Testis (tissue), 3 donors: ENCODE data around the gene KRTAP16-1. TPM values are rescaled to one million over a fixed set of nuclear protein-coding genes. Genes with fewer than 3 reads are reported as not detected.

Experiments
- DNase-seq: peaks from one replicate; pipeline ENCODE4 v3.0.0-alpha.2; 2019
- H3K27ac ChIP-seq, 2 donors: fragments of 200-600 bp; sonication (generic); one replicate each; pipeline ENCODE4 v1.5.1; 2019
- H3K27me3 ChIP-seq: fragments of 200-600 bp; sonication (generic); one replicate; pipeline ENCODE4 v1.5.1; 2019
- H3K36me3 ChIP-seq: fragments of 200-600 bp; sonication (generic); one replicate; pipeline ENCODE4 v1.5.1; 2017; ENCODE audit warnings: low read depth; ENCODE audit errors: missing control alignments
- H3K4me1 ChIP-seq: fragments of 200-600 bp; sonication (generic); one replicate; pipeline ENCODE4 v1.5.1; 2019
- H3K4me3 ChIP-seq, 2 donors: fragments of 200-600 bp; sonication (generic); one replicate each; pipeline ENCODE4 v1.5.1; 2017 to 2019
- H3K9me3 ChIP-seq: fragments of 200-600 bp; sonication (generic); one replicate; pipeline ENCODE4 v1.5.1; 2017
- CTCF ChIP-seq, 3 experiments: fragments of 450-650 bp in 2 of 3; fragments of 200-600 bp in 1 of 3; sonication (generic) in 1 of 3; IDR thresholded peaks; one replicate each; pipeline ENCODE4 v1.5.1; 2016 to 2019; ENCODE audit warnings: antibody characterized with exemption in 3 of 3, mild to moderate bottlenecking in 2 of 3, moderate library complexity in 1 of 3
- POLR2A ChIP-seq: fragments of 450-650 bp; IDR thresholded peaks from one replicate; pipeline ENCODE4 v1.6.1; 2017; ENCODE audit warnings: antibody characterized with exemption, mild to moderate bottlenecking, moderate library complexity
- WGBS, 2 donors: methylation state at CpG; one replicate each; pipeline ENCODE4 v1.1.5; 2018; 5-methylcytosine and 5-hydroxymethylcytosine counted together
- intact Hi-C: fragments of 100-400 bp; cut with DNase I; formaldehyde crosslinking; loops from one replicate; pipeline ENCODE4 v1.15.1; 2023; ENCODE audit warnings: low total_unique reads
- polyA plus RNA-seq: library from polyadenylated mRNA; stranded (reverse); fragments of 350-450 nt; fragmentation: Illumina TruSeq; extraction: RNeasy Lipid Tissue Mini Kit (QIAGEN cat#74804); gene quantifications from one replicate; pipeline ENCODE4 v1.2.3, GENCODE V29; 2014; ENCODE audit warnings: low read depth, low replicate concordance; ENCODE audit not compliant: insufficient read depth
- total RNA-seq, 2 donors: library from RNA; depleted of rRNA; stranded (reverse); fragments of >200 nt; gene quantifications; one replicate each; pipeline ENCODE4 v1.2.3, GENCODE V29; 2016

Gene KRTAP16-1
- total and polyA plus RNA-seq, 3 donors from 2014 or later: not detected

GRCh38 chr17:41331606-41332005 lies 22.5 kb upstream of the KRTAP16-1 start:
- Histone ChIP-seq H3K9me3 (no peaks in the 10 kb centered on the region), H3K36me3 (no peaks in the 10 kb centered on the region), H3K27me3 (no peaks in the 10 kb centered on the region), H3K27ac (no peak overlapping the region), H3K4me3 (no peak overlapping the region), H3K4me1 (no peaks in the 10 kb centered on the region)
- TF ChIP-seq POLR2A (no peak), CTCF (IDR thresholded peaks at IDR 0.05) (no peak)
- no peak for DNase-seq
- intact Hi-C loops: no loop called here
- WGBS, 2 donors: 74 to 82% methylated on average over 7 of the region's 7 CpGs

DNA sequence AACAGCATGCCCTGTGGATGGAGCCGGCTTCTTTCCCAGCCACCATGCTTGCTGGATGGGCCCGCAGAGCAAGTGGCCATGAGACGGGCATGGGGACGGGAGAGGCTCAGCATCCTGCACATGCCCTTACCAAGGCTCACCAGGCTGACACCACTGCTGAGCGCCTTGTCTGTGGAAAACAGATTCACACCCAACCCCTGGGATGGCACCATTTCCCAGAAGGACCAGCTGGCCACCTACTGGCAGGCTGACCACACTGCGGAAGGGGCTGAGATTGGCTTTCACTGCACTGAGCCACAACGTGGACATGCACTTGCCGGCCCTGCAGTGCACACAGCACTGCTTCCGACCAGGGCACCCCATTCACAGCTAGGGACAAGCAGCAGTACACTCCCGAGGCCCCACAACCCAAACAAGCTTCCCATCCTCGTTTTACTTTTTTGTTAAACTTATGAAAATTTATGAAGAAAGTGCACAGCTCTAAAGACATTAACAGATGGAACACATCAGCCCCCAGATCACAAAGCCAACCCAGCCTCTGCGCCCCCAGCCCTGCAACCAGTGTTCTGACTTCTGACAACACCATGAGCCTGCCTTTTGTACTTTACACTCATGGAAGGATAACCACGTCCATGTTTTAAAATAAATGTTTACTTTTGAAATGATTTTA lies 20.3 kb upstream of the KRTAP16-1 start:
- H3K36me3 ChIP-seq: no peaks in the 10 kb centered on the region
- H3K27ac ChIP-seq: no peak overlapping the region
- H3K4me3 ChIP-seq: no peak overlapping the region
- no peaks in the 10 kb centered on the region for H3K4me1 ChIP-seq
- H3K9me3 ChIP-seq: no peaks in the 10 kb centered on the region
- no peaks in the 10 kb centered on the region for H3K27me3 ChIP-seq
- TF ChIP-seq CTCF (IDR thresholded peaks at IDR 0.05) (peak; percentile 43 to 73 (median 59)), POLR2A (no peak)
- 71 to 74% methylated on average over 10 to 13 of the region's 13 CpGs for WGBS, 2 donors
- intact Hi-C loops: loop anchor here (10.0 kb wide), 1 partner anchor 425 kb away; no protein-coding TSS in a partner anchor
- peak; percentile 68 for DNase-seq

DNA sequence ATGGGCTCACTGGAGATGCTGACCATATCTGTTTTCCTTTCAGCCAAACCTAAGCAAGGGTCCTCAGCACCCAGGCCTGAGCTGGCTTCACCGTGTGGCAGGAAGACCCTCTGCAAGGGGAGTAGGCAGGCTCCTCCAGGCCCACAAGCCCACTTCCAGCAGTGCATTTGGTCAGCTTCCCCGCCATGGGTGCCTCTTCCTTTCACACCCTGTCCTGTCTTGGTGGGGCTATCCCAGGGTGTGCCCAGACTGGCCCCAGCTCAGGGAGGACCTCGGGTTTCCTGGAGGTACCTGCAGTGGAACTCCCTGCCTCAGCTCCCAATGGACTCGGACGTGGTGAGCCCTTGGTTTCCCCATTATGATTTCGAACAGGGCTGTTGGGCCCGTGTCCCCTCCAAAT lies 19.1 kb upstream of the KRTAP16-1 start:
- TF ChIP-seq CTCF (IDR thresholded peaks at IDR 0.05) (no peak), POLR2A (no peak)
- no peaks in the 10 kb centered on the region for H3K9me3 ChIP-seq
- intact Hi-C loops: loop anchor here (10.0 kb wide), 1 partner anchor 423 kb away; no protein-coding TSS in a partner anchor
- DNase-seq: no peak
- H3K27ac ChIP-seq: no peak overlapping the region
- H3K27me3 ChIP-seq: no peaks in the 10 kb centered on the region
- H3K36me3 ChIP-seq: no peaks in the 10 kb centered on the region
- no peaks in the 10 kb centered on the region for H3K4me1 ChIP-seq
- no peak overlapping the region for H3K4me3 ChIP-seq
- 85 to 92% methylated on average over 6 to 7 of the region's 7 CpGs for WGBS, 2 donors

DNA sequence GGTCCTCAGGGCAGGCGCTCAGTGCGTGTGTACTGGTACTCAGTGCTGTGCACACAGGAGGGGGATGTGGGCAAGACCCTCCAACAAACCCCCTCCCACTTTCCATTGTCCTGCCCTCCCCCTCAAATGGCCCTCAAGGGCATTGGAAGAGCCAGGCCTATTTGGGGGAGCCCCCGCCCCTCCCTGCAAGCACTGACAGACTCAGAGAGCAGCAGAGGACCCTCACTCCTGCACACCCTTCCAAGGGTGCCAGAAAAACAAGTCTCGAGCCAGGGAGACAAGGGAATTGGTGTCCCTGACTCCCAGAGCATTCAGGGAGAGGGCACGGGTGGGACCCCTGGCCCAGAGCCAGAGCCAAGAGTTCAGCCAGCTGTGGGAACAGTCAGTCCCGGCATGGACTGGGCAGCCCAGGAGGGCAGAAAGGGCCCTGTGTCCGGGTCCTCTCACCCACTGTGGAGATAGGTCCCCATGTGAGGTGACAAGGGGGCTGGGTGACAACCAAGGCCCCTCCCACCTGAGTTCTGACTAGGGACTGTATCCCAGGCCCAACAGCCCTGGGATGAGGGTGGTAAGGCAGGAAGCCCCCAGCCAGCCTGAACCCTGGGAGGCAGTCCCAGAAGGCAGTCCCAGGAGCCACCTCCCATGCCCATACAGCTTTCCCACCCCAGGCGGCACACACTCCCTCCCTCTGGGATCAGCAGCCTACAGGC lies 18.5 kb upstream of the KRTAP16-1 start:
- Histone ChIP-seq H3K27ac (no peak overlapping the region), H3K4me3 (no peak overlapping the region), H3K9me3 (no peaks in the 10 kb centered on the region), H3K4me1 (no peaks in the 10 kb centered on the region), H3K27me3 (no peaks in the 10 kb centered on the region), H3K36me3 (no peaks in the 10 kb centered on the region)
- WGBS, 2 donors: 61 to 78% methylated on average over 5 to 8 of the region's 8 CpGs
- intact Hi-C loops: loop anchor here (10.0 kb wide), 1 partner anchor 423 kb away; no protein-coding TSS in a partner anchor
- TF ChIP-seq CTCF (IDR thresholded peaks at IDR 0.05): no peak
- TF ChIP-seq POLR2A: no peak
- no peak for DNase-seq
